ENCODE data around the gene FDX1.

FDX1 gene

DNA sequence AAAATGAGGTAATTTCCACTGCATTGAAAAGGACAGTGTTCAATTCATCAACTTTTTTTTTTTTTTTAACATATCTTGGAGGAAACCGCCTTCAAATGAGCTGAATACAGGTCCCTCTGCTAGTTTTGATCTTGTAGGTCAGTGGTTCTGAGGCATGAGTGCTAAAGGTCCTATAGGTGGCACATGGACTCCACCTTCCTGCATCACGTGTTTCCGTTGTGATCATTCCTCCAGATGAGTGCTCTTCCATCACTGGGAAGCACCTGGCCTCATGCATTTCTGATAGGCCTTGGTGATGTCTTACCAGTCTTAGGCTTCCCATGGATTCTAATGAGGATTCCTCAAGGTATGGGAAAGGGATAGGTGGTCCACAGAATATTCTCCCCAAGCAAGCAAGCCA lies 37.8 kb downstream of the FDX1 start:
- no peak for DNase-seq (ENCODE audit: low read depth in 1 of 2, low spot score in 1 of 2)

- DNase-seq (ENCODE audit: low read depth in 1 of 2, low spot score in 1 of 2), result no peak
Observed at GRCh38 chr11:110468121-110468520, 38.4 kb downstream of the FDX1 start.

DNA sequence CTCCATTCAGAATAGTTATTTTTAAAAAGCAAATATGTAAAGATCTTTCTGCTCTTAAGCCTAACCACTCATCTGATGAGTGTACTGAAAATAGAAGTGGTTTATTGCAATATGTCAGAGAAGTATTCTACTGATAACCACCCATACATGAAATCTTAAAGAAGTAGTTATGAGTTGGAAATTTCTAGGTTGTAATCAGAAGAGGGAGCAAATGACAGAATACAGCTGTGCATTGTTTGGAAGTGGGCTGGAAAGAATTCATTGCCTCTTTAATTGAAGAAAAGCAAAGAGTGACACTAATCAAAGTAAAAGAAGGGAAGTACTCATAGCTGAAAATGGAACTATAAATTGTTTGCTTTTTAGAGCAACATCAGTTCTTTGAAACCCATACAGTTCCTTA lies 39.4 kb downstream of the FDX1 start:
- DNase-seq (ENCODE audit: low read depth in 1 of 2, low spot score in 1 of 2), result no peak

- no peak for DNase-seq (ENCODE audit: low read depth in 1 of 2, low spot score in 1 of 2)
Observed at GRCh38 chr11:110470716-110471115, 41.0 kb downstream of the FDX1 start.

DNA sequence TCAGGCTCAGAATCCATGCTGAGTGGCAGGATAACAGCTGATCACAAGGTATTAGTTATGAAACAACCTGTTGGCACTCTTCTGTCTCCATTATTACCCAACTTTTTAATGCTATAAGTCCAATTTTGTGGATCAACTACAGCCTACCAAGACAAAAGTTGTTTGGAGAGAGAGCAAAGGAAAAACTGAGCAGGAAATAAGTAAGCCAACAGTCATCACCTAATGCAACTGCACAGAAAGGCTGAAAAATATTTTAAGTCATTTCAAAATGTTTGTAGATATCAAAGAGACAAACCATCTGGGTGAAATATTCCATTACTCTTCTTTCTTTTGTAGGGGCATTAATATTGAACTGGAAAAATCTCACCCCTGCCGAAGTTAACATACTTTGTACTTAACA lies 41.6 kb downstream of the FDX1 start:
- no peak for DNase-seq (ENCODE audit: low read depth in 1 of 2, low spot score in 1 of 2)

GRCh38 chr11:110472858-110473257 lies 43.1 kb downstream of the FDX1 start:
- no peak for DNase-seq (ENCODE audit: low read depth in 1 of 2, low spot score in 1 of 2)

DNA sequence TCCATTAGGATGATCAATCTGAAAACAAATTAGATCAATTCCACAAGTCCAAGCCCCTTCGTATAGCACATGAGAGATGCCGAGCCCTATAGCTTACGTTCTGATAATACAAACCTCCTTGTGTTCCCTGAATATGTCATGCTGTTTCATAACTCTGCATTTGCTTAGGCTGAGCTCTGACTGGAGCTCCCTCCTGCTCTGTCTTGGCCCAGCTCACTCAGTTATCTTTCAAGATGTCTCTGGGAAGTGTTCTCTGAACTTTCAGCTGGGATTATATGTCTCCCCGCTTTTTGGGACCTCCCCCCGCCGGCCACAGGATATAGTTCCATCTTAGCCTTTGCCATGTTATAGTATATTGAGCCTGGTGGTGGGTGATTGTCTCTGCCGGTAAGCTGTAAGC lies 44.0 kb downstream of the FDX1 start:
- DNase-seq (ENCODE audit: low read depth in 1 of 2, low spot score in 1 of 2), result no peak

- DNase-seq (ENCODE audit: low read depth in 1 of 2, low spot score in 1 of 2), result no peak
Observed at GRCh38 chr11:110474578-110474977, 44.8 kb downstream of the FDX1 start.

DNA sequence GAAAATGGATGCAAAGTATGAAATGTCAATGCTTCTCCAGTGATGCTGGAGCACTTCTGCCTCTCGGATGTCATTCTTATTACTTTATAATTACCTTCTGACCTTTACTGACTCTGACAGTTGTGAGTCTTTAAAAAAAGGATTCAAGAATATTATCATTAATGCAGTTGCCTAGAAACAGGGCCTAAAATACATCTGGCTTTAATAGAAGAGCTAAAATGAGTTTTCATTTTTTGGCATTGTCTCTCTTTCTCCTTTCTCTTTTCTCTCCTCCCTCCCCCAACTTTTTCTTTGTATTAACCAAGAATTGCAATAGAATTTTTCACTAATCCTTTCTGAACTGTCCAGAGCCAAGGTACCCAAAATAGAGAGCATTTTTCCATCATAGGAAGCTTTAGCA lies 45.9 kb downstream of the FDX1 start:
- DNase-seq (ENCODE audit: low read depth in 1 of 2, low spot score in 1 of 2), result no peak

DNA sequence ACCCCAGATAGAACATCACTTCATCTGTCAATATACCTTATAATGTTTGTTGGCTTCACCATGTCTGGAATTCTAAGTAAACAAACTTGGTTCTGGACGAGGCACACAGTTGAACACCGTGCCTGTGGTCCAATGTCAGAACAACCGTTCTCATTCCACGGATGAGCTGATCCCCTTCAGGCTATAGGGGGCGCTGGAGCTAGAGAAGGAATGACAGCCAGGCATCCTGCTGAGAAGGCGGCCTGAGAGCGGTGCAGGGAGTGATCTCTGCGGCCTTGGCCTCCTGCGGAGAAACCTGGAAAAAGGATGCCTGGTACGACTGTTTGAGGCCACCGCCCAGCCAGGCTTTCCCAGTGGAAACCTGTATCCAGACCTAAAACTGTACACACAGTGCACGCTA lies 48.7 kb downstream of the FDX1 start:
- DNase-seq (ENCODE audit: low read depth in 1 of 2, low spot score in 1 of 2), result no peak

- no peak for DNase-seq (ENCODE audit: low read depth in 1 of 2, low spot score in 1 of 2)
Observed at GRCh38 chr11:110479108-110480101, 49.7 kb downstream of the FDX1 start.

GRCh38 chr11:110481523-110481922 lies 51.8 kb downstream of the FDX1 start:
- no peak for DNase-seq (ENCODE audit: low read depth in 1 of 2, low spot score in 1 of 2)

DNA sequence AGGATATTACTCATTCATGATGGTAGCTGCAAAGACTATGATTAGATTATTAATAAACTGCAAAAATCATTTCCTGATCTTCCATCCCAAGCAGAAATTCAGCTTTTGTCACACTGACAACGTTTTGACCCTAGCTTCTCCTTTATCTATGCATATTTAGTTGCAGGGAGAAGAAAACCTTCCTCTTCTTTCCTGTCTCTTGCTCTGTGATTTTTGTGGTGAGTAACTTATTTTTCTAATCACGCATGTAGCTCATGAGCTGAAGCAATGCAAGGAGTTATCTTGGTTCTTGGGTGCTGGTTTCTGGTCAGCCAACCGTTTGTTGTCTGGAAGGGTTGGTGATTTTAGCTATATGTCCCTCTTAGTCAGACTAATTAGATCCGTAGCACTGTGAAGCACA lies 56.4 kb downstream of the FDX1 start:
- DNase-seq (ENCODE audit: low read depth in 1 of 2, low spot score in 1 of 2), result no peak

GRCh38 chr11:110488446-110488845 lies 58.7 kb downstream of the FDX1 start:
- DNase-seq (ENCODE audit: low read depth in 1 of 2, low spot score in 1 of 2), result no peak

DNA sequence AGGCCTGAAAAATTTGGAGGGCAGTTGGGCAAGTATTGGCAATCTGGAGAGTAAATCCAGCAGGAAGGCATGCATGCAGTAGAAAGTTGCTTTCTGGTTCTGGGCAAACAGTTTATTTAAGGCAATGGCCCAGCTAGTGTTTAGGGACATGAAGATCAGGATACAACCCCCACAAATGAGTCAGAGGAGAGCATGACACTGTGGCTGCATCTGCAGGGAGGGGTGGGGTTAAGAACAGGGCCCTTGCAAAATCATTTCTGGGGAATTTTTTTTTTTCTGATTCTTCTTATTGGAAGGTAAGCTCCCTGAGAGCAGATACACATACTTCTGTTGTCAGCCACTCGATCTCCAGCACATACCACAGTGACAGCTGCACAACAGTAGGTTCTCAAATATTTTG lies 61.1 kb downstream of the FDX1 start:
- no peak for DNase-seq (ENCODE audit: low read depth in 1 of 2, low spot score in 1 of 2)

DNA sequence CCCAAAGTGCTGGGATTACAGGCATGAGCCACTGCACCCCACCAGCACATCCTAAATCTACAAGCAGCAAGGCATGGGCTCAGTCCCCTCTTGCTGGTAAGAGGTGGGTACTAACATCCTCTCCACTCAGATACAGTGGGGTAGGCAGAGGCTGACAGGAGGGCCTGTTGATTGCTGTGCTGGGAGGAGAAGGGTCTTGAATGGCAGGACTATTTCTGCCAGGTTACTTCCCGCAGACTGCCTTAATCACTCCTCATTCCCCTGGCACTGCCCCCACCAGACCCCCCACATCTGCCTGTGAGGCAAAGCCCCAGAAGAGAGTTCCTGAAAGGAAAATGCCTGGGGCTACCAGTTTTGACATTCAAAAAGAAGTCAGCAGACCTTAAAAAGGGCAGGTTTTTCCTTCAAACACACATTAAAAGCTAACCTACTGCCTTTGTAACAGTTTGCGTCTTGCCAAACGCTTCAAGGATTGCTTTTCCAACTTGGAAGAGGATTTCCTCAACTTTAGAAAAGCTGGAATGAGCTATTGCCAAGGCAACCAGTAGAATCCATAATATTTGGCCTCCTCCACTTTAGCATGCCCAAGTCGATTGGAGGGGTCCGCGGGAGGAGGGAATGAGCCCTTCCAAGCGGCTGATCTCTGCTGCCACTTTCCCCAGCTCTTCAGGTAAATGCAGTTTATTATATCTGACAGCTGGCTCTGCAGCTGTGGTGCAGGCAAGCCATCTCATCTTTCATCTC lies 62.0 kb downstream of the FDX1 start:
- no peak for DNase-seq (ENCODE audit: low read depth in 1 of 2, low spot score in 1 of 2)

DNA sequence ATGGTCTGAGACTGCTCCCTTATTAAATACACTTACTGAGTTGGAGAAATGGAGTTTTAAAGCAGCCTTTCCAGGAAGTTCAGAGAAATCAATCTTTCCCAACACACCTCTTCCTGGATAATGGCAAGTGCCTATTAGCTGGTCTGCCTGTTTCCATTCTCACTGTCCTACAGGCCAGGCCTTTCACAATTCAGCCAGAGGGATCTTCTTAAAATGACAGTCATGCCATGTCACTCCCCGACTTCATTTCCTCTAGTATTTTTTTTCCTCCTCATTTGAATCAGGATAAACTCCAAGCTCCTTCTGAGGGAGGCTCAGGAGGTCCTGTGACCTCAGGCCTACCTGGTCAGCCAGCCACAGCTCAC lies 62.6 kb downstream of the FDX1 start:
- DNase-seq (ENCODE audit: low read depth in 1 of 2, low spot score in 1 of 2), result no peak

DNA sequence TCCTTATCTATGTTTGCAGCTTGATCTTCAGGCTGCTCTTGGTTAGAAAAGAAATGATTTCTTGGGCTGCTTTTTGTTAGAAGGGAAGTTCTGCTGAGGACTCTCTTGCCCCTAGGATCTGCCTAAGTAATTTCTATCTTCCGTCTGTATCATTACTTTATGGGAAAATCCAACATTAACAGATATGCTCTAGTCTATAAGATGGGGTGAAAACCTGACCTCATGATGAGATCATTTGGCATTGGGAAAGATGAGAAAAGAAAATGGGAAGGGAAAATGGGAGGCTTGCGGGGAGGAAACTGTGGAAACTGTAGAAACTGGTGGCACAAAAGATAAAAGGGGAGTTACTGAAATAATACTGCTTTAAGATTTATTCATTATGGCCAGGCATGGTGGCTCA lies 63.6 kb downstream of the FDX1 start:
- DNase-seq (ENCODE audit: low read depth in 1 of 2, low spot score in 1 of 2), result no peak

DNA sequence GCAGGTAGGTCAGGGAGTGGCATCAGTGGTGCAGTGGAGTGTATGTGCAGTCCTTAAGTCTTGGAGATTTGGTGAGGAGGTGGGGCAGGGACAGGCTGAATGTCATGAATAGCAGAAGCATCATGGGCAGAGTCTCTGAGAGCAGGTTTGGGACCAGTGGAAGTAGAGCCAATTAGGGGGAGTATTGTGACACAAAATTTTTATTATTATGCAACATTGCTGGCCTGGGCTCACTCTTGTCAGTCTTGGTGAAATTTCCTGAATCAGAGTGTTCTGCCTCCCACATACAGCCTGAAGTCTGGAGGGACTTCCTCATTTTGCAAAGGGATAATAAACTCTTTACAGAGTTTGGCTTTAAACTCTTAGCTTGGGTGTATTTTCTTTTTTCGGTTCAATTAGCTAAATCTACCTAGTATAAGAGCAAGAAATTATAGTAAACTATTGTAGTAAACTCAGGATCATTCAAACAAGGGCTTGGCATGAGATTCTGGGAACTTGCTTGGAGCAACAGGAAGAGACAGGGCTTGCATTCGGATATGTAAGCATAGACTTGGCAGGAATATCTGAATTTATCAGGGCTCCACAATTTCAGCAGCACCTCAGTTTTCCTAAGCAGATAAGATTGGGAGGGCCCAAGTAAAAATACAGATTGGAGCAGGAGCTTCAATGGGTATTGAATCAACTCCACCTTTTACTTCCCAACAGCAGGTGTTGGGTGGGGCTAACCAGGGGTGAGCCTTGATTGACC lies 67.7 kb downstream of the FDX1 start:
- DNase-seq (ENCODE audit: low read depth in 1 of 2, low spot score in 1 of 2), result no peak

- DNase-seq (ENCODE audit: low read depth in 1 of 2, low spot score in 1 of 2), result no peak
Observed at GRCh38 chr11:110501428-110501827, 71.7 kb downstream of the FDX1 start.

- no peak for DNase-seq (ENCODE audit: low read depth in 1 of 2, low spot score in 1 of 2)
Observed at GRCh38 chr11:110505528-110506284, 76.0 kb downstream of the FDX1 start.

All from stimulated activated CD4-positive, alpha-beta T cell treated with anti-CD3 and anti-CD28 coated beads, Interleukin-15, amount 100 ng/mL, for 1 hour (primary cell).